ENCODE results near the gene AOC1.

- TF ChIP-seq CTCF (conservative IDR thresholded peaks at IDR 0.05; ENCODE audit: low read depth, low read length) (no peak), EZH2 (IDR thresholded peaks at IDR 0.05; ENCODE audit: borderline replicate concordance, low read depth, low read length, poor library complexity, severe bottlenecking) (no peak)
Observed at GRCh38 chr7:150902078-150903033, 50.0 kb downstream of the AOC1 start.

All from A673 (cell line).